Activated CD4-positive, alpha-beta T cell treated with anti-CD3 and anti-CD28 coated beads, Interleukin-2, amount 50 U/mL, for 4 hours (primary cell): ENCODE data around the gene RPS3.
A peak's percentile ranks its signal among the peaks of the same experiment; 100 is the strongest.

Experiments used
- DNase-seq, 2 experiments: peaks; one replicate each; pipeline ENCODE4 v3.0.0-alpha.2; 2020

The RPS3 gene

DNA sequence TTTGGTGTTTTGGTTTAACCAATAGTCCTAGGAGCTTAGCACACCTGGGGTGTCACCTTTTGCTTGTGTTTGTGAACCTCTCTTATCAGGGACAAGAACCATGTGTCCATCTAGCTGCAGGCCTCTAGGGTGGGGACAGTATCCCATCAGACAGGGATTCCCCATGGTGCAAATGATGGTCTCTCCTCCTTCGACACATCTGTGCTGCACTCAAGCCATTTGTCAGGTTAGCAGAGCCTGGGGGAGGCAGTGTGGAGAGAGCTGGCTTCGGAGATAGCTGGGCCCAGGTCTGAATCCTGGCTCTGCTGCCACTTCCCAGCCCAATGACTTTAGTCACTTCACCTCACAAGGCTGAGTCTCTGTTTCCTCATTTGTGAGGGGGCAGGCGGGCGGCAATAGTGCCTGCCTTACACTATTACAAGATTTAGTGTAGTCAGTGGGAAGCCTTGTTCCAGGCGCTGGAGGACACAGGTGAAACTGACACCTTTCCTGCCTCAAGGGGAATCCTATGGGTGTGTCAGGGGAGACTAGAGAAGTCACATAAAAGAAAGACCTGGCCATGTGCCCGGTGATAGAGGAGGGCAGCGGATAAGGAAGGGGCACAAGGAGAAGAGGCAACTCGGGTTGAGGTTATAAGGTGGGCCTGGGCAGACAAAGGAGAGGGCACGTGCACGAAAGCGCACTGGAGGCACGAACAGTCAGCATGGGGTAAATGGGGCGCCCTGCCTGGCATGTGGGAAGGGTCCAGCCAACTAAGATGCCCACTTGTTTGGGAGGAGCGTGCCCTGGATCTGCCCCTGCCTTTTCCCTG lies 21.1 kb downstream of the RPS3 start:
- no peak for DNase-seq

DNA sequence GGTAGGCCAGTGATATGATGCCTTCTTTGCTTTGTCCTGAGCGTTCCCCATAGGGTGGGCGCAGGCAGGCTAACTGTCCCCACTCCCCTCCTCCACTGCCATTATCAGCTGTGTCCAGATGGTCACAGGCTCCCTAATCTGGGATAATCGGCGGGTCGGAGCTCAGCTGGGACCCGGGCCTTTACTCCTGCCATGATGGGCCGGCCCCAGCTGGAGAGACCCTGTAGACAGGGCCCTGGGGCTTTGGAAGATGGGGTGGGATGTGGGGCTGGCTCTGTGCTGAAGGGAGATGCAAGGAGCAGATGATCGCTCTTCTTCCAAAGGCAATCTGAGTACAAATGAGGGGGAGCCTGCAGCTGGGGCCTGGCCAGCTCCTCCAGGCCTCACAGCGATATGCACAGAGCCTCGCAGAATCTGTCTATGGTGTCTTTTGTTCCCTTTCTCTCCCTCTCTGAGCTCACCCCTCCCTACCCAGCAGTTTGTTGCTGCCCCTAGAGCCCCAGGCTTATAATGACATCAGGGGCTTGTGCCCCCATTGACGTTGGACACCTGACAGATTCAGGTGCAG lies 21.8 kb downstream of the RPS3 start:
- DNase-seq = no peak

DNA sequence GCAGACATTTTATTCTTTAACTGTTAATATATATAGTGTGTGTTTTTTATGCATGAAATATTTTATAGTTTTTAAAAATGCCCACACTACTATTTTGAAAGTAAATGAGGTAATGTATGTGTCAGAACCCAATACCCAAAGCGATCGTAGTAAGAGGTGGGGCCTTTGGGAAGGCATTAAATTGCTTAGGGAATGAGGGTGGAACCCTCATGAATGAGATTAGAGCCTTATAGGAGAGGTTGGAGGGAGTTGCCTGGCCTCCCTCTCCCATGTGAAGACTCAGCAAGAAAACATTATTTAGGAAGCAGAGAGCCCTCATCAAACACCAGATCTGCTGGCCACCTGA lies 22.6 kb downstream of the RPS3 start:
- DNase-seq = no peak

DNA sequence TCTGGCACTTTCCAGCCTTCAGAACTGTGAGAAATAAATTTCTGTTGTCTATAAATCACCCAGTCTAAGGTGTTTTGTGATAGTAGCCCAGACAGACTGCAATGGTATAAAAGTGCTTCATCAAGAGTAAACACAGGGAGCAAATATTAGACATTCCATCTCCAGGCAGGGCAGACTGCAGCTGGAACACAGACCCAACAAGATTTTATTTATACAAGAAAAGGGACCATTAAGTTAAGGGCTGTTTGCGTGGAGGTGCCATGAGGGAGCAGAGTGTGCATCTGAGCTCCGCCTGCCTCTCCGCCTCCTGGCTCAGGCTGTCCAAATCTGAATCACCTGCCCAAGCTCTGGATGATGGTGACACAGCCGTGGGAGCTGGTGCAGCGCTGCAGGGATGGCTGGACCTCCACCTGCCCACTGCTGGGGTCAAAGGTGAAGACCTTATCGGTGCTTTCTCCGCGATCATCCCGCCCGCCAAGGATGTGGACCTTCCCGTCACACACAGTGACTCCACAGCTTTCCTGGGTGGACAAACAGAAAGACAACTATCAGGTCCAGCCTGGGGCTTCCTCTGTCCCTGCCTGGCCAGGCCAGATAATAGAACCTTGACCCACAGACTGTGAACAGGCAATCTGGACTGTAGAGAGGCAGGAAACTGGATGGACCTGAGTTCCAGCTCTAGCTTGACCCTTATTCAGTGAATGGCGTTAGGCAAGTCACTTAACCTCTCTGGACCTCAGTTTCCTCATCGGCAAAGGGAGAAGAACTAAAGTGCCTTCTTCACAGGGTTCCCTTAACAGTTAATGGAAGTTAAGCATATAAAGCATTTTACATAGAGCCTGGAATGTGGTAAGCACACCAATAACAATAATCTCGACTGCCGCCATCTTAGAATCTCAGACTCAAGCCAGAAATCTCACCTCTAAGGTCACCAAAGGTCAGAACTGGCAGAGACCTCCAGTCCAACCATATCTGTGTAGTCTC lies 23.2 kb downstream of the RPS3 start:
- DNase-seq = no peak

DNA sequence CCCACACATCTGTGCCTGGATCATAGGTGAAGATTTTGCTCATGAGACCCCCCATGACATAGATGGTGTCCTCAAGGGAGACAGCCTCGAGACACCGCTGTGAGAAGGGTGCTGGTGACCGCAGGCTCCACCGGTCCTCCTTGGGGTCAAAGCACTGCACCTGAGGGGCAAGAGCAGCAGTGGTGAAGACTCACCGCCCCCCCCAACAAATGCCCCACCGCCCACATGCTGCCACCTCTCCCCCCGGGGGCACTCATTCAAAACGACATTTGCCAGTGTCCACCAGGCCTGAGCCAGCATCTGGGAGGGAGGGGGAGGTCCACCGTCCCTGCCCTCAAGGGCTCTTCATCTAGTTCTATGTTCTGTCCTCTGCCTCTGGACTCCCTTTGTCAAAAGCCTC lies 24.4 kb downstream of the RPS3 start:
- DNase-seq = no peak

GRCh38 chr11:75424396-75424795 lies 25.1 kb downstream of the RPS3 start:
- DNase-seq = no peak

DNA sequence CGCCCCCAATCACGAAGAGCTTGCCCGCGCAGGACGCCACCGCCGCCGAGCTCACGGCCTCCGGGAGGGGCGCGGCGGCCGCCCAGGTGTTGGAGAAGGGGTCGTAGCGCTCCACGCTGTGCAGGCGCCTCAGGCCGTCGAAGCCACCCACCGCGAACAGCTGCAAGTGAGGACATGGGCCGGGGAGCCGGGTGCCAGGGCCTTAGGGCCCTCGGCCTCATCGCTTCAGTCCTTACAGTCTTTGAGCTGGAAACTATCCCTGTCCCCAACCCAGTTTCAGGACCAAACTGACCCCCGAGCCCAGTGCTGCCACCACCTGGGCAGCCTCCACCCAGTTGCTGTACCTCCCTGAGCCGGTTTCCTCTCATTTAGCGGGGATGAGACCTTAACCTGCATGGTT lies 26.1 kb downstream of the RPS3 start:
- DNase-seq = no peak

DNA sequence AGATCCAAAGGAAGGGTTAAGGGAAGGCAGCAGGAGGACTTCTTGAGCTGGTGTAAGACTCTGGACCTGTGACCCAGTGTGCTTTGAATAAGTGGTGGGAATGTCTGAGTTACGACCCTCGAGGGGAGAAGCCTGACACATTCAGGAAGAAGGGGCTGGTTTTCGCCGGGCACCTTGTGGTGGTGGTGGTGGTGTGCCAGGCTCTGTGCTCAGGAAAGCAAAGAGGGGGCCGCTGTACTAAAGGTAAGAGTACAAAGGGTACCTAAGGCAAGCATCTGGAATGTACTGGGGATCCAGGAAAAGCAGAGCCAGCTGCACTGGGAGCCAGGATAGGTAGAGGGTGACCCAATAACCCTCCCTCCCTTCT lies 27.4 kb downstream of the RPS3 start:
- no peak for DNase-seq

- DNase-seq = no peak
Observed at GRCh38 chr11:75427181-75427580, 27.9 kb downstream of the RPS3 start.

- peak; percentile 46 to 54 for DNase-seq
Observed at GRCh38 chr11:75428281-75428724, 29.0 kb downstream of the RPS3 start.

GRCh38 chr11:75428989-75429640 lies 29.8 kb downstream of the RPS3 start:
- no peak for DNase-seq

GRCh38 chr11:75429641-75429901 lies 30.3 kb downstream of the RPS3 start:
- DNase-seq = no peak

DNA sequence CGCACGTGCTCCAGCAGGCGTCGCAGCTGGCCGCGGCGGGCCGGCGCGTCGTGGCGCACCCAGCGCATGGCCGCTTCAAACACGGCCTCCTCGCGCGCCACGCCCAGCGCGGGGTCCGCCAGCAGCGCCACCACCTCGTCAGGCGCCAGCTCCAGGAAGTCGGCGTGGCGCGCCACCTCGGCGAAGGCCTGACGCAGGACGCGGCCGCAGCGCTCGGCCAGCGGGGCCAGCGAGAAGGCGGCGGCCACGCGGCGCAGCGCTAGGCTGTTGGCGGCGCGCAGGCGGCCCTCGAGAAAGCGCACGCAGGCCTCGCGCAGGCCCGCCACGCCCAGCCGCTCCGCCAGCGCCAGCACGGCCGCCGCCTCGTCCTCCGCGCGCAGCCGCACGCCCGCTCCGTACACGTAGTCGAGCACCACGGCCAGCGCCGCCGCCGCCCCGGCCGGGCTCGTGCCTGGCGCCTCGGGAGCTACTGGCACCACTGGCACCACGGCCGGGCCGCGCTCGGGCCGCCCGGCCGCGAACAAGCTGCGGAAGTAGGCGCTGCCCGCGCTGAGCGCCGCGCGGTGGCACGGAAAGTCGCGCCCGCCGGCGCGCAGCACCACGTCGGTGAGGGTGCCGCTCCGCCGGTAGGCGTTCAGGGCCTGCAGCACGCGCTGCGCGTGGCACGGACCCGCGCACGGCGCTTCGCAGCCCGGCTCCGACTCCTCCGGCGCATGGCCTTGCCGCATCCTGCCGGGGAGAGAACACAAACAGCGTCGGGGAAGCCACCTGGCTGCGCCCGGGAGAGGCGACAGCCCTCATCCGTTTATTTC lies 30.8 kb downstream of the RPS3 start:
- peak; percentile 38 to 55 for DNase-seq

DNA sequence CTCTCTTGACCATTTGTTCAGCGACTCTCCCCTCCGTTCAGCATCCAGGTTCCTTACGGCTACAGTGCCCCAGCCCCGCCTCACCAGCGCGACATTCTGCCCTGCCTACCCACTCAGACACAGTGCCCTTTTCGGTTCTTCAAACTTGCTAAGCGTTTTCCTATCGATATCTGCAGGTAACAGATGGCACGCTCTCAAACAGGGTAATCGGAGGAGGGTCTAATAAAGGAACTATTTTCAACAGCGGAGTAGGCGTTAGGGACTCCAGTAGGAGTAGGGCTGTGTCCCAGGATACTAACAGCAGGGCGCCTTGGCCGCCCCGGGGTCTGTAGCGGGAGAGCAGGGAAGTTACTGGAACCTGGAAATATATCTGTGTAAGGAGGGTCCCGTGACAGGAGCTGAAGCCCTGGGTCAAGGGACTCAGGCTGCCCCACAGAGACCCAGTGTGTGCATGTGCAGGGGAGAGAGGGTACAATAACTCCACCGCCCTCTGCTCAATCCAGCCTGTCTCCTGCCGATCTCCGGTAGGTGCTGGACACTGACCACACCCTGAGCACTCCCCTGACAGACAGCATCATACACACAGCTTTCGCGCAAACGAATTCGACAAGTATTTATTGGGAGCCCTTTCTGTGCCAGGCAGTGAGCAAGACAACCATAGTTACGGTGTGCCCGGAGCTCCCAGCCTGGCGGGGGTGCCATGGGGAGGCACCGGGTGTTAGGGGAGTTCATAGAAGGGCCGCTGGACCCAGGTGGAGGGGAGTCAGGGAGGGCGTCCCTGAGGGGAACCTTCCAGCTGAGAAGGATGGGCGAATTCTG lies 31.6 kb downstream of the RPS3 start:
- DNase-seq = no peak

DNA sequence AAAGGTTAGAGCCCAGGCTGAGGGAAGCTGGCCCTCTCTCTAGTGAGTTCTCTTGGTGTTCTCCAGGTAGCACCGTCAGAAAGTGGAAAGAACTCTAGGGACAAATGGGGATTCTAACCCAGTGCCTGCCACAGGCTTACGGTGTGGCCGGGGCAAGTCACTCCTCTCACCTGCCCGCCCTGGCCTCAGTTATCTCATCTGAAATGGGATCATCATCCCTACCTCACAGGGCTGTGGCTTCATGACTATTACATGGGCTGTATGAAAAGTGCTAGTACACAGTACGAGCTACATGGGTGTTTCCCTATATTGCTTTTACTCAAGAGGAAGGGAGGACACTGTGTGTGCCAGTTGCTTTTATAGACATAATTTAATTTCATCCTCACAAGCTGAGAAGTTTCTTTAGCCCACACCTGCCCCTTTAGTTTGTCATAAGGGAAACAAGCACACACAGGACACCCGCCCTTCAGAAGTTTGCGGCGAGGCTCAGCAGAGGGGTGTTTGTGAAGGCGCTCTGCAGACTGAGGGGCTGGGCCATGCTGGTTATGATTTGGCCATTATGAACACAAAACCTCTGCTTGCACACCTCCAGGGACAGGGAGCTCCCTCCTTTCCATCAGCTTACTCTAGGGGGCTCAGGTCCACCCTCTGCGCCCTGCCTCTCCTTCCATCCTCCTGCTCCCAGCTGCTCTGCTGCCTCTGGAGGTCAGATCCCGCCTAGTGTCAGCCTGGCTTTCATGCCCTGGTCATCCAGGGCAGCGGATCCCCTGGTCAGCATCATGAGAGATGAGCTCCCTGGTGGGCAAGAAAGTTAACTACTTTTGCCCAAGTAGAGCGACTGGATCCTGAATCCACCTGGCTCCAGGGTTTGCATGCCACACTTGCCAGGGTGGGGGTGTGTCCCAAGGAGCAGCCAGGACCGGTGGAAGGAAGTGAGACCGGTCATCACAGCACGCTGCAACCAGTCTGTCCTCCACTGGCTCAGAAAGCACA lies 32.5 kb downstream of the RPS3 start:
- DNase-seq = no peak

DNA sequence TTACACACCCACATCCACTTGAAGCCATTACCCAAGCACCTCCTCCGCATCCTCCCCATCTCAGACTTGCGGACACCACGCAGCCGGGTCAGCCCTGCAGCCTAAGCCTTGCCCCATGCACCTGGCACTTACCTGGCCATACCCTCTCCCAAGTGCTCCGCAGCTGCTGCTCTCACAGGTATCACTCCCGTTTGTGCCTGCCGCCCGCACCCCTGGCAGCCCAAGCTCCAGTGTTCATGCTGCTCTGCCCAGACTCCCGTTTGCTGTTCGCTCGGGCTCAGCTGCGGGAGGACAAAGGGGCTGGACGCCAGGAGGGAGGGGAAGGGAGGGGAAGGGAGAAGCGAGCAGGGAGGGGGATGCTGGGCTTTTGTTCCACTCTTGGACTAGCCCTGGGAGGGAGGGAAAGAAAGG lies 33.6 kb downstream of the RPS3 start, which contains the start of gene KLHL35:
TSS of gene KLHL35 (minus strand) at position 293 of the 411 bp plus-strand sequence. CDS start 2,574 bp downstream, outside the sequence.
- no peak for DNase-seq

DNA sequence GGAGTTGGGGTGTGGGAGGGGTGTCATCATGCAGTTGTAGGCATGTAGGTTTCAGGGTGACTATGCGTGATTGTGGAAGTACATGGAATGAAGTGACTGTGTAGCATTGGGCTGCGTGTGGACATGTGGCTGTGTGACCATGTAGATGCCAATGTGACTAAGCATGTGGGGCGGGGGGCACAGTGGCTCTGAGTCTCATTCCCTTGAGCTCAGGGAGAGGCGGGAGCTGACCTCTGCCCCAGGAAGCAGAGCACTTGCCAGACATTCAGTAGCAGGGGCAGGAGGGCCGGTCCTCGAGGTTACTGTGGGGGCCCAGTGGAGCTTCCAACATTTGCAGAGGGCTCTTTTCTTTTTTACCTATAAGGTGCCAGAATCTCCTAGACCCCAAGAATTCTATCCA lies 34.1 kb downstream of the RPS3 start:
- no peak for DNase-seq

DNA sequence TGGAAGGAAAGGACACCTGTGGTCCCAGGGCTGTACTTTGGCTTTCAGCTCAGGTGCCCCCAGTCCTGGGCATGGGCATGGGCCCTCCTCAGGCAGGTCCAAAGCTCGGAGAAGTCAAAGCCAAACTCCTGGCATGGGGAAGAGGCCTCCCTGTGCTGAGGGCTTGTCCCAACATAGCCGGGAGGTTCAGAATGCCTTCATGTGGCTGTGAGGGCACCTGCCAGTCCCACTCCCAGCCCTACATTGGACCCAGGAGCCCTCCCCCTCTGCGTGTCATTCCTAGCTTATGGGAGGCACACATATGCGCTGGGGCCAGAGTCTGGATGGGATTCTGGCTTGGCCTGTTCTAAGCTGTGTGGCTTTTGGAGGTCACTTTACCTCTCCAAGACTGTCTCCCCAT lies 34.7 kb downstream of the RPS3 start:
- DNase-seq = no peak

DNA sequence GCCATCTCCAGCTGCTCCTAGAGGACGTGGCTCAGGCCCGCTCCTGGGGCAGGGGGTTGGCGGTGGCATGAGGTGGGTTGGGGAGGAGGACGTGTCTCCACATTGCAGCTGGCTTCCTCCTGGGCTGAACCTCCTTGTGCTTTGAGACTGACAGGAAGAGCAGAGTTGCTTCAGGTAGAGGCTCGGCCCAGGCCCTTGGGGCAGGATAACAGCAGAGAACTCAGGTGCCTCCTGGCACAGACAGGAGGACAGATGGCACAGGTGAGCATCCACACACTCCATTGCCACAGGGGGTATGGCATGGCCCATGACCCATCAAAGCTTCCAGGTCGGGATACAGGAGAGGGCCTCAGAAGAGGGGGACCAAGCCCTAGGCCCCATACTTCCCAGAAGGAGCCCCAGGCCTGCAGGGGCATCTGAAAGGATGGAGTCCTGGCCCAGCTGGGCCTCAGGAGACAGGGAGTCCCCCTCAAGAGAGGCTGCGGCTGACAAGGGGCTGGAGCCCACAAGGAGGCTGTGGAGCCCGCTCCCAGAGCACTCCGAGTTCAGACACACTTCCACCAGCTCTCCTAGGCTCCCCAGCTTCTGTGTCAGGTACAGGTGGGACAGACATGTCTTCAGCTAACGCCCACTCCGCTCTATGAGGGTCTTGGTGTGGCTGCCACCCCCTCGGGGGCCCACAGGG lies 35.7 kb downstream of the RPS3 start:
- DNase-seq = no peak

GRCh38 chr11:75435571-75435925 lies 36.2 kb downstream of the RPS3 start:
- no peak for DNase-seq
